Islet of Langerhans (tissue), 1 donor: Measurements from ENCODE around the gene CFAP74.

Experiments
- FAIRE-seq: peaks from one replicate; lab custom pipeline; 2011; peaks lifted over from hg19 to GRCh38; lab: Jason Lieb, UNC

CFAP74 gene

GRCh38 chr1:1914971-1915692, 88.5 kb downstream of the CFAP74 start, which contains the start of gene CALML6:
Gene CALML6, plus strand, starts transcription at chr1:1915260. Its CDS starts 21 bp downstream, at chr1:1915281.
- FAIRE-seq = no peak

DNA sequence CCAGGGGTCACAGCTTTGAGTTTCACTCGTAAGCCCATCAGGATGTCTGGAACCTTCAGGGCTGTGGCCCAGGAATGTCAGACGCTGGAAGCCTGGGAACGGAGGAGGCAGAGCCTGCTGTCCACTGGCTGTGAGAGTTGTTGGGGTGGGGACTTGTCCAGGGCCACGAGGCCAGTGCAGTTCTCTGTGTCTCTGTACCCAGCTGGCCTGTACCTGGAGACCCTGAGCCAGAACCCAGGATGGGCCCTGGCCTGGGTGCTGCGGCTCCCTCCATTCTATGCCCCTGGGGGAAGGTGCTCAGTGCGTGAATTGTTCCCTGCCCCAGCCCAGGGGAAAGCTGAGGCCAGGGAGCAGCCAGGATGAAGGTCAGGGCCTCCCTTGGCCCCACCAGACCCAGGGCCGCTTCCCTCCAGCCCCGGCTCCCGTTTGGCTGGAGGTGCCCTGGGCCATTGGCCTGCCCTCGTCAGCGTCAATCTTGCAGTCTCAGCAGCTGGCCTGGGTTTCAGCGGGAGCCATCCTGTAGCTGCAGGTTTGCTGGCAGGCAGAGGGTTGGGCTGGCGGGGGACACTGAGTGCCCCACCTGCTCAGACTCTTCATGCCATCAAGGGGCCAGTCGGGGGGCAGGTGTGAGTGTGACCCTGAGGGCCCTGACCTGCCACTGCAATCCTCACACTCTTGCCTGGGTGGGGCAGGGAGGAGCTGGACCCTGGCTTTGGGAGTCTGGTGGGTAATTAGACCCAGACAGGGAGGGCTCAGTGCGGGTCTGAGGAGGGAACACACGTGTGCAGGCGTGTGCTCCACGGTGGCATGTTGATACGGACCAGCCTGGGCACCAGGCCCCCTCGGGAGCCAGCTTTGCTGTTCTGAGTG, 89.2 kb downstream of the CFAP74 start:
- FAIRE-seq = no peak

DNA sequence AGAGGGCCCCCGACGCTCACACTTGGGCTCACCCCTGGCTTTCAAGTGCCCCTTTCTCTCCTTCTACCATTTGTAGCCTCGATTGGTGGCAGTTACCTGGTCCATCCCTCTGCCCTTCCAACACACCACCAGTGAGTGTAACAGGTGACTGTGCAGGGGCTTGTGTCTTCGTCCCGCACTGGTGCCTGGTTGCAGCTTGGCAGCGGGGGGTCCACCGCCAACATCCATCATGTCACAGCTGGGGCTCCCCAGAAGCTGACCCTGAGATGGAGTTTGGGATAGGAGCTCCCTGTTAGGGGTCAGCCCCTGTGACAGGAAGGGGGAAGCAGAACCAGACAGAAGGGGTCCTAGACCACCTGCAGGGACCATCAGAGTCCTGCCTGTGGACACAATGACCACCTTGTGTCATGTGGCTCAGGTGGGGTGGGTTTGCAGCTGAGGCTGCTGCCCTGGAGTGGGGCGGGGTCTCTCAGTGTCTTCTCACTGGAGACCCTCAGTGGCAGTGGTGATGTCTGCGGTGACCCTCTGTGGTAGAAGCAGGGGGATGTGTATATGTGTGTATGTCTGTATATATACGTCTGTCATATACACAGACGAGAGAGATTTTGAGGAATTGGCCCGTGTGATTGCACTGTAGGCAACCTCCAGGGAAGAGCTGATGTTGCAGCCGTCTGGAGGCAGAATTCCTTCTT, 92.1 kb downstream of the CFAP74 start:
- no peak for FAIRE-seq

DNA sequence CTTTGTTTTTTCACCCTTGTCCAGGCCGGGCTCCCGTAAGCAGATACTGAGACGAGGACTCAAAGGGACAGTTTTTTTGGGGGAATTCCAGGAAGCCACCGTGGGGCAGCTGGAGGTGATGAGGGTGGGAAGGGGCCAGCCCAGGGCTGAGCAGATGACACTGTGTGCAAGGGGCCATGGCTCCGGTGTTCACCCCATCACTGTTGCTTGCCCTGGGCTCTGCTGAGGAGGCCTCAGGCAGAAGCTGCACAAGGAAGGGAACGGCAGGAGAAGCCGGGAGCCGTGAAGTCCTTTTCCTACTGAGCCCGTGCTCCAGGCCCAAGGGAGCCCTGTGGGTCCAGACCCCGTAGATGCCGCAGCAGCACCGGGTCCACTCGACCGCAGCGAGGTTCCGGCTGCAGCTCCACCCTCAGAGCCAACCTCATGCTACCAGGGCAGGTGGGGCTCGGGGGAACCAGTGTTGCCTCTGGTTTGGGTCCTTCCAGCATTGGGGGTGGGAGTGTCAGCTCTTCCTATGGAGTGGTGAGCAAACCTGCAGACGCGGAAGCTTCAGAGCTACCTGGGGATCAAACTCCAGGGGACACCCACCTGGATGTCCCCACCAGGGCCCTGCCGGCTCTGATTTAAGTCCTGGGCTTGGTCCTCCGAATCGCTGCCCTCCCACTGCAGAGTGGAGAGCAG, 92.8 kb downstream of the CFAP74 start:
- no peak for FAIRE-seq

DNA sequence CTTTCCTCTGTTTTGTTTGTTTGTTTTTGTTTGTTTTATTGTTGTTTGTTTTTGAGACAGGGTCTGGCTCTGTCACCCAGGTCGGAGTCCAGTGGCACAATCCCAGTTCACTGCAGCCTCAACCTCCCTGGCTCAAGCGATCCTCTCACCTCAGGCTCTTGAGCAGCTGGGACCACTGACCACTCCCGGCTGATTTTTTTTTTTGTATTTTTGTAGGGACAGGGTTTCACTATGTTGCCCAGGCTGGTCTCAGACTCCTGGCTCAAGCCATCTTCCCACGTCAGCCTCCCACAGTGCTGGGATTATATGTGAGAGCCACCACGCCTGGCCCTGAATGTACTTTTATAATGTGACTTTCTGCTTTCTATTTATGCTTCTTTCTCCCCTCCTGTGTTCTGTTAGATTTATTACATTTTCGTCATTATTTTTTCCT, 93.5 kb downstream of the CFAP74 start:
- FAIRE-seq = no peak

DNA sequence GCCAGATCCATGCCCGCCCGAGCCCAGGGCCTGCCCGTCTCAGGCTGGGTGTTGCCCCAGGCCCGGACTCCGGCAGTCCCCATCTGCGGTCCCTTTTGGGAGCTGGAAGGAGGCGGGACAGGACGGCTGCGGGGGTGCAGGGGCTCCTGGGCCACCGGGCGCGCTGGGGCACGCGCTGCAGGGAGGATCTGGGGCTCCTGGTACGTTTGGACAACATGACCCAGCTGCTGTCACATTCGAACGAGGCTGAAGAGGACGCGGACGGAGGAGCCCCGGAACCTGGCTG, 95.1 kb downstream of the CFAP74 start:
- FAIRE-seq = no peak

DNA sequence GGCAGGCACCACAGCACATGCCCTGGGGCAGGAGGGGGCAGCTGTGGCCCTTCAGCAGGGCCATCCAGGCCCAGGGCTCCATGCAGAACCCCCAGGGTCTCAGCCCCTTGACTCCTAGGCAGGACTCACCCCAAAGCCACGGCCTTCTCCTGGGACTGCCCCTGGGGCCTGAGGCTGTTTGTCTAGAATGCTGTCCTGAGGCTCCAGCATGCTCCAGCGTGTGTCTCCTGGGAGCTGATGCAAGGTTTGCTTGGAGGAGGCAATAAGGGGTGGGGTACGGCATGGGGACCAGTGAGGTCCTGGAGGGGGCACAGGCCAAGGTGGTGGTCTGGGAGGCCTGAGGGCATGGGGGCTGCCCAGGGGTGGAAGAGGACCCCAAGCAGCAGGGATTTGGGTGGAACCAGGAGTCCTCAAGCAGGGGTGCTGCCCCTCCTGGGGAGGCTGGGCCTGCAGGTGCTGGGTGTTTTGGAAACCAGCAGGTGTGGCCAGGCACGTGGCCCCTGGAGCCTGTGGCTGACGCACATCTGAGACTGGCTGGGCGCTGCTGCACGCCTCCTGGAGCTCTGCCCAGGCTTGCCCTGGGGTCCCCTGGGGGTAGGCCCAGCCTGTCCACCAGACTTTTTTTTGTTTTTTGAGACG, 96.4 kb downstream of the CFAP74 start:
- FAIRE-seq = no peak

GRCh38 chr1:1906185-1907097, 97.1 kb downstream of the CFAP74 start:
- peak; percentile 30 for FAIRE-seq

GRCh38 chr1:1903224-1903623, 100.4 kb downstream of the CFAP74 start:
- FAIRE-seq = no peak

GRCh38 chr1:1901641-1902294, 101.8 kb downstream of the CFAP74 start:
- FAIRE-seq = no peak

GRCh38 chr1:1900883-1901640, 102.5 kb downstream of the CFAP74 start:
- FAIRE-seq = no peak

DNA sequence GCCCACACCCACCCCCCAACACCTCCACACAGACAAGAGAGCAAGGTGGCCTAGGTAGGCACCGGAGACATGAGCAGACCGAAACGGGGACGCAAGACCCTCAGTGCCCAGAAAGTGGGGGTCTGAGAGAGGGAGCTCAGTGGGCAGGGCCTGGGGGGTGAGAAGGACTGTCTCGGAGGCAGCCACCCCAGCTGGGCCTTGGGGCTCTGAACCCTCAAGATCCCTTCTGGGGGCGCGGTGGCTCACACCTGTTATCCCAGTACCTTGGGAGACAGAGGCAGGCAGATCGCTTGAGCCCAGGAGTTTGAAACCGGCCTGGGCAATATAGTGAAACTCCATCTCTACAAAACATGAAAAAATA, 103.6 kb downstream of the CFAP74 start:
- FAIRE-seq = no peak

GRCh38 chr1:1899266-1899966, 104.2 kb downstream of the CFAP74 start:
- FAIRE-seq = no peak

DNA sequence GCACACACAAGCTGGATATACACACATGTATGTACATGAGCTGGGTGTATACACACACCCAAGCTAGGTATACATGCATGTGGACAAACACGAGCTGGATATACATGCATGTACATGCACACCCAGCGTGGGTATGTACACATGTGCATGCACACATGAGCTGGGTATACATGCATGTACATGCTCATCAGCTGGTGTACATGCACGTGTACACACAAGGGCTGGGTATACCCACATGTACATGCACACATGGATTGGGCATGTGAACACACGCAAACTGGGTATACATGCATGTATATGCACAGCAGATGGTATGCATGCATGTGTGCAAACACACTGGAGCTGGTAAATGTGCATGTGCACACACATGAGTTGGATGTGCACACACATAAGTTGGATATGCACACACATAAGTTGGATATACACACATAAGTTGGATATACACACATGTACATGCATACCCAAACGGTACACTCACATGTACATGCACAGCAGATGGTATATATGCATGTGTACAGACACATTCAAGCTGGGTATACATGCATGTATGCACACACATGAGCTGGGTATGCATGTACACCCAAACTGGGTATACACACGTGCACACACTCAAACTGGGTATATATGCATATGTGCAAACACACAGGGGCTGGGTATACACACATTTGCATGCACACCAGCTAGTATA, 105.2 kb downstream of the CFAP74 start:
- FAIRE-seq = no peak

GRCh38 chr1:1895456-1896336, 107.9 kb downstream of the CFAP74 start:
- no peak for FAIRE-seq

DNA sequence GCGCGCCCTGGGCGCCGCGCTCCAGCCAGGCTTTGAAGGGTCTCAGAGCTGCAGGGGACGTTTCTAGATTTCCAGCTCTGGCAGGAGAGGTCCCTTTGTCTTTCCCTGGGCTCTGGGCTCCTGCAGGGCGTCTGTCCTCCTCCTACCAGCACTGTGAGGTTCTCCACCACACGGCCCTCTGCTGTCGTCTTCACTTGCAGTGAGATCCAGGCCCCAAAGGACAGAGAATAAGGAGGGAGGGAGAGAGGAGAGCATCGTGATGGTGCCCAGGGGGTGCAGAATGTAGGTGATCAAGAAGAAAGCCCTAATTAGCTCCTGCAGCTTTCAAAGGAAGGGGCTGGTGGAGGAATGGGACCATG, 108.5 kb downstream of the CFAP74 start:
- no peak for FAIRE-seq

DNA sequence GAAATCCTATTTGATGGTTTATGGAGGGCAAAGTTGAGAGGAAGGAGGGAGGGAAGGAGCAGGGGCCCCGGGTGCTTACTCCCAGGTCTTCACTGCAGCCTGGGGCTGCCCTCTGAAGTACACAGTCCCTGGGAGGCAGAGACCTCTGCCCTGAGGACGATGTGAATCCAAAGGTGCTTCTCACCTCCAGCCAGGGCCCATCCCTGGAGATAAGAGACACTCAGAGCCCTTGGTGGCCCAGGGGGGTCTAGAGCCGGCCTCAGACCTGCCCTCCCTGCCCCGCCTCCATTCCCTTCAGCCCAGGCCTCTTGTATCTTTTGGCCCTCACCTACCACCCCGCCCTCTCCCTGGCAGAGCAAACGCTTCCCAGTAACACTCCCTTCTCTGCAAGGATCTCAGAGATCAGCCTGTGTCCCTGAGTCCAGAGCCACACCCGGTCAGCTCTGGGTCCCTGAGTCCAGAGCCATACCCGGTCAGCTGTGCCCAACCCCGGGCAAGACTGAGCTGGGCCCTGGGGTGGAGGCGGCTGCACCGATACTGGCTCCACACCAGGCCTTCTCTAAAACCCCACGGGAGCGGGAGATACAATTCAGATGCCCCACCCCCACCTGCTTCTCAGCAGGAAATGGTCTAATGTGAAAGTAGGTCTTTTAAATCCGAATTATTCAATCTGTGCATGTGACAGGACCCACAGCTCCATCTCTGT, 109.1 kb downstream of the CFAP74 start:
- no peak for FAIRE-seq
